Kidney (tissue), 14 donors: ENCODE results near the gene ANKRD44. TPM values are rescaled to one million over a fixed set of nuclear protein-coding genes. Genes with fewer than 3 reads are reported as not detected.

Source experiments
- DNase-seq, 5 donors: peaks; one replicate each; pipeline ENCODE4 v3.0.0-alpha.2; 2013 to 2020
- FAIRE-seq: peaks from 2 replicates; lab custom pipeline; 2012; peaks lifted over from hg19 to GRCh38; lab: Jason Lieb, UNC
- H3K27ac ChIP-seq, 2 donors: one replicate each; pipeline ENCODE4 v1.7.0; 2013; ENCODE audit warnings: low read depth in 2 of 2, low read length in 2 of 2, inconsistent platforms in 1 of 2
- H3K27me3 ChIP-seq: one replicate; pipeline ENCODE4 v1.7.1; 2013; ENCODE audit warnings: low read length, inconsistent platforms; ENCODE audit not compliant: control insufficient read depth, insufficient read depth
- H3K36me3 ChIP-seq, 3 donors: one replicate each; pipeline versions ENCODE4 v1.7.0 to v1.7.1; 2013; ENCODE audit warnings: low read length in 3 of 3, control low read depth in 1 of 3, inconsistent platforms in 1 of 3; ENCODE audit not compliant: insufficient read depth in 3 of 3, control insufficient read depth in 2 of 3
- H3K4me1 ChIP-seq, 3 donors: one replicate each; pipeline versions ENCODE4 v1.7.0 to v1.7.1; 2013; ENCODE audit warnings: low read length in 3 of 3, inconsistent platforms in 1 of 3, low read depth in 1 of 3; ENCODE audit not compliant: control insufficient read depth in 2 of 3, insufficient read depth in 2 of 3
- H3K4me3 ChIP-seq, 3 donors: one replicate each; pipeline versions ENCODE4 v1.7.0 to v1.8.1; 2013; ENCODE audit warnings: low read length in 3 of 3, control low read depth in 1 of 3, inconsistent platforms in 1 of 3
- H3K9ac ChIP-seq, 3 donors: one replicate each; pipeline versions ENCODE4 v1.7.0 to v1.7.1; 2013; ENCODE audit warnings: low read length in 3 of 3, control low read depth in 1 of 3, inconsistent platforms in 1 of 3
- H3K9me3 ChIP-seq, 3 donors: one replicate each; pipeline versions ENCODE4 v1.7.0 to v1.7.1; 2013; ENCODE audit warnings: low read length in 3 of 3, control low read depth in 1 of 3, inconsistent platforms in 1 of 3; ENCODE audit not compliant: control insufficient read depth in 2 of 3, insufficient read depth in 1 of 3
- intact Hi-C: fragments of 100-400 bp; cut with DNase I; formaldehyde crosslinking; loops from one replicate; pipeline ENCODE4 v1.11.1; 2022
- polyA plus RNA-seq: library from polyadenylated mRNA; stranded (reverse); fragments of 350-450 nt; fragmentation: Illumina TruSeq; extraction: RNeasy Lipid Tissue Mini Kit (QIAGEN cat#74804); gene quantifications from one replicate; pipeline ENCODE4 v1.2.3, GENCODE V29; 2014; ENCODE audit warnings: low read depth, low replicate concordance; ENCODE audit not compliant: insufficient read depth
- total RNA-seq: library from RNA; stranded (reverse); fragmentation: NEBNext Ultra II Directional; extraction: Animal tissue kit (Norgen Biotek cat#: 25700); gene quantifications from one replicate; pipeline ENCODE4 v1.2.1, GENCODE V29; 2021
- TF ChIP-seq, protein P1 (sequence below): IDR thresholded peaks from 3 replicates; pipeline ENCODE4 v1.5.1; 2012; ENCODE audit warnings: mild to moderate bottlenecking, moderate library complexity, borderline replicate concordance; ENCODE audit not compliant: insufficient read depth; ENCODE audit errors: extremely low read depth
- donor health status: control.
- donor health status: control.
- donor health status: control.
- donor health status: control.
- donor health status: control.
- donor health status: DM: yes; HTN: yes; CAD: no.
- donor health status: Normal renal cell carcinoma (clear cell type).

ANKRD44 gene
- total and polyA plus RNA-seq, 2 donors from 2014 or later: 2.2 to 39.2 TPM

DNA sequence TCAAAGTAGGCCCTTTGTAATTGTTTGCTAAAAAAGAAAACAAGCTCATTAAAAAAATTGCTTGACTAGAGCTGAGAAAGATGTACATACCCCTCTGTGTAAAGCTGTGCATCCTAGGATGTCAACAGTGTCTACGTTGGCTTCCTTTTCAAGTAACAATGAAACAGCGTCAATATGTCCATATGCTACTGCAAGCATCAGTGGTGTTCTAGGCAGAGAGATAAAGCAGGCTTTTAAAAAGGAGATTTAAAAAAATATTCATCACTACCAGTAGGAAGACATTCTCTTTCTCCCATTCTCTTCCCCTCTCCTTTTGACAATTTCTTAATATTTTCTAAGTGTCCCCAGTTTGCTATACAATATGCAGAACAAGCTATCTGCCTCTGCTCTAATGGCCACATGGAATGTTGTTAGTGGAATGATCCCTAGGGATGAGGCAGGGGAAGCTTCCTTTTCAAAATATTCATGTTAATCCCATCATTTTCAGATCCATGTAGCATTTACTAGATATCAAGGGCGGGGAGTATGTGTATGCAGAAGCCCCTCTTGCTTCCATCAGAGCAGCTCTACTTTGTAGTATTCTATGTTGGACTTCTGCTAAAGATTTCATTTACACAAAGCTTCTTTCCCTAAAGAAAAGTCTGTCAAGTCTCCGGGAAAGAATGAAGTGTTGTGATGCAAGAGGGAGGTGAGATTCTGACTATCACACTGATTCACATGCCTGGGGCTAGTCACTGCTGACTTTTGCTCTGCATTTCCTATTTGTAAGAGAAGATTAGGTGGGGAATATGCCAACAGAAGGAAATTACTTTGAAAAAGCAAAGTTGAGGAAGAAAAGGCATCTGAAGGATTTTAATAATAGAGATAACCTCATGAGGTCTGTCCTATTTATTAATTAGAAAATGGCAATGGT is 302.6 kb downstream of the ANKRD44 start:
- Histone ChIP-seq H3K36me3 (no peaks in the 10 kb centered on the region), H3K27me3 (no peaks in the 10 kb centered on the region), H3K27ac (no peak overlapping the region), H3K9me3 (no peaks in the 10 kb centered on the region), H3K4me3 (no peak overlapping the region), H3K4me1 (no peaks in the 10 kb centered on the region), H3K9ac (no peak overlapping the region)
- TF ChIP-seq, protein P1, sequence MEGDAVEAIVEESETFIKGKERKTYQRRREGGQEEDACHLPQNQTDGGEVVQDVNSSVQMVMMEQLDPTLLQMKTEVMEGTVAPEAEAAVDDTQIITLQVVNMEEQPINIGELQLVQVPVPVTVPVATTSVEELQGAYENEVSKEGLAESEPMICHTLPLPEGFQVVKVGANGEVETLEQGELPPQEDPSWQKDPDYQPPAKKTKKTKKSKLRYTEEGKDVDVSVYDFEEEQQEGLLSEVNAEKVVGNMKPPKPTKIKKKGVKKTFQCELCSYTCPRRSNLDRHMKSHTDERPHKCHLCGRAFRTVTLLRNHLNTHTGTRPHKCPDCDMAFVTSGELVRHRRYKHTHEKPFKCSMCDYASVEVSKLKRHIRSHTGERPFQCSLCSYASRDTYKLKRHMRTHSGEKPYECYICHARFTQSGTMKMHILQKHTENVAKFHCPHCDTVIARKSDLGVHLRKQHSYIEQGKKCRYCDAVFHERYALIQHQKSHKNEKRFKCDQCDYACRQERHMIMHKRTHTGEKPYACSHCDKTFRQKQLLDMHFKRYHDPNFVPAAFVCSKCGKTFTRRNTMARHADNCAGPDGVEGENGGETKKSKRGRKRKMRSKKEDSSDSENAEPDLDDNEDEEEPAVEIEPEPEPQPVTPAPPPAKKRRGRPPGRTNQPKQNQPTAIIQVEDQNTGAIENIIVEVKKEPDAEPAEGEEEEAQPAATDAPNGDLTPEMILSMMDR: no peak
- intact Hi-C loops: no loop called here
- no peak for FAIRE-seq
- no peak for DNase-seq

DNA sequence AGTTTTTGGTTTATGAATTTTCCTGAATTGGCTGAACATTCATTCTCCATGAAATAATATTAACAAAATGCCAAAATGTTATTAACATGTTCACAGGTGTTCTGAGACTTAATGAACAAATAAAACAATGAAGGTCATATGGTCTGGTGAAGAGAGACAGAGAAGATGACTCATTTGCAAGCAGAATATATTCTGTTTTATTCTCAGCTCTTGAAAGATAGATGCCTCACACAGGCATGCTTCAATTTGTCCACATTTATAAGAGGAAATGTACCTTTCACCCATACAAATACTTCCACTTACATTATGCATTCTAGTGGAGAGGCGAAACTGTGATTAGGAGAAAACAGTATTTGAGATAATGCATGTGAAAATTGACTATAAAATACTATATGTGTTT is 308.7 kb downstream of the ANKRD44 start:
- Histone ChIP-seq H3K36me3 (peaks cover 0 to 2% (median 0%) of the 10 kb centered on the region in 3 donors), H3K4me1 (no peaks in the 10 kb centered on the region), H3K4me3 (no peak overlapping the region), H3K27ac (no peak overlapping the region), H3K9me3 (no peaks in the 10 kb centered on the region), H3K9ac (no peak overlapping the region), H3K27me3 (no peaks in the 10 kb centered on the region)
- FAIRE-seq (no peak), DNase-seq (no peak)
- intact Hi-C loops: no loop called here
- TF ChIP-seq, protein P1: no peak

DNA sequence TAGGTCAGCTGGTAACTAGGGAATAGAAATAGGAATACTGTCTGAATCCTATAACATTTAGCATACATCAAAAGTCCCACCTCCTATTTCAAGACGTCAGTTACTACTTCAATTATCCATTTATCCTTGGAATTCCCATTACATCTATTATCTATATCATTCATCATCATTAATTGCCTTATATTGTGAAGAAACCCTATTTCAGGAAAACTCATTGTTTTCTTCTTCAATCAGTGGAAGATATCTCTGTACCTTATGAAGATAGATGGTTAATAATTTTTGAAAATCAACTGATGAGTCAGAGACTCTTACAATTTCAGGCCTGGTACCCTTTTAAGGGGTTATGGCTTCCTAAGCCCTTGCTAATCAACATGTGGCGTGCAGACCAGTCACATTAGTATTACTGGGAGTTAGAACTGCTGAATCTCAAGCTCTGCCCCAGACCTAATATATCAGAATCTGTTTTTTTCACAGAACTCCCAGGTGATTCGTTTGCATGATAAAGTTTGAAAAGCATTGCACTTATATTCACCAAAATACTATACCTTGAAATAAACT is 314.7 kb downstream of the ANKRD44 start:
- intact Hi-C loops: no loop called here
- no peak overlapping the region for H3K27ac ChIP-seq
- no peaks in the 10 kb centered on the region for H3K27me3 ChIP-seq
- TF ChIP-seq, protein P1: no peak
- peaks cover 0 to 2% (median 2%) of the 10 kb centered on the region in 3 donors for H3K36me3 ChIP-seq
- H3K9ac ChIP-seq: no peak overlapping the region
- H3K4me3 ChIP-seq: no peak overlapping the region
- FAIRE-seq (no peak), DNase-seq (no peak)
- no peaks in the 10 kb centered on the region for H3K9me3 ChIP-seq
- H3K4me1 ChIP-seq: no peaks in the 10 kb centered on the region
